Measurements from ENCODE around the gene CDC73.

DNA sequence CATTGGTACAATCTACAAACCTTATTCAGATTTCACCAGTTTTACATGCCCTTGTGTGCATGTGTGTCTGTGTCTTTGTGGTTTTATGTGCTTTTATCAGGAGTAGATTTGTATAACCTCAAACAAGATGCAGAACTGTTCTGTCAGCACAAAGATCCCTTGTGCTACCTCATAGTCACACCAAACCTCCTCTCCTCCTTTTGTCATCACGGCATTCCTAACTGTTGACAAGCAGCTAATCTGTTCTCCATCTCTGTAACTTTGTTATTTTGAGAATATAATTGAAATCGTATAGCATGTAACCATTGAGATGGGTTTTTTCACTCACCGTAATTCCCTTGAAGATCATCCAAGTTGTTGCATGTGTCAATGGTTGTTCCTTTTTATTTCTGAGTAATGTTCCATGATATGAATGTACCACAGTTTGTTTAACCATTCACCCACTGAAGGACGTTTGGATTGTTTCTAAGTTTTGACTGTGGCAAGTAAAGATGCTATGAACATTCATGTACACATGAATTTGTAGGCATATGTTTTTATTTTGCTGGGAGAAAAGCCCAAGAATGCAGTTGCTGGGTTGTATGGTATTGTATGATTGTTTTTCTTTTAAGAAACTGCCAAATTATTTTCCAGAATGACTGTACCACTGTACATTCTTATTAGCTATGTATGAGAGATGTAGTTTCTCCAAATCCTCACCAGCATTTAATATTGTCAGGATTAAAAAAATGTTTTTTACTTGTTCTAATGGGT, 142.7 kb downstream of the CDC73 start:
- no peak for TF ChIP-seq EZH2 (IDR thresholded peaks at IDR 0.05; ENCODE audit: borderline replicate concordance, low read depth, low read length, severe bottlenecking)
- TF ChIP-seq, protein P1, sequence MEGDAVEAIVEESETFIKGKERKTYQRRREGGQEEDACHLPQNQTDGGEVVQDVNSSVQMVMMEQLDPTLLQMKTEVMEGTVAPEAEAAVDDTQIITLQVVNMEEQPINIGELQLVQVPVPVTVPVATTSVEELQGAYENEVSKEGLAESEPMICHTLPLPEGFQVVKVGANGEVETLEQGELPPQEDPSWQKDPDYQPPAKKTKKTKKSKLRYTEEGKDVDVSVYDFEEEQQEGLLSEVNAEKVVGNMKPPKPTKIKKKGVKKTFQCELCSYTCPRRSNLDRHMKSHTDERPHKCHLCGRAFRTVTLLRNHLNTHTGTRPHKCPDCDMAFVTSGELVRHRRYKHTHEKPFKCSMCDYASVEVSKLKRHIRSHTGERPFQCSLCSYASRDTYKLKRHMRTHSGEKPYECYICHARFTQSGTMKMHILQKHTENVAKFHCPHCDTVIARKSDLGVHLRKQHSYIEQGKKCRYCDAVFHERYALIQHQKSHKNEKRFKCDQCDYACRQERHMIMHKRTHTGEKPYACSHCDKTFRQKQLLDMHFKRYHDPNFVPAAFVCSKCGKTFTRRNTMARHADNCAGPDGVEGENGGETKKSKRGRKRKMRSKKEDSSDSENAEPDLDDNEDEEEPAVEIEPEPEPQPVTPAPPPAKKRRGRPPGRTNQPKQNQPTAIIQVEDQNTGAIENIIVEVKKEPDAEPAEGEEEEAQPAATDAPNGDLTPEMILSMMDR (IDR thresholded peaks at IDR 0.05; ENCODE audit: borderline replicate concordance, extremely low read depth, low read length, poor library complexity, severe bottlenecking): no peak
